ENCODE data around the gene BCAS4. TPM values are rescaled to one million over a fixed set of nuclear protein-coding genes. Genes with fewer than 3 reads are reported as not detected.

Gene BCAS4
- total RNA-seq, 1 donor from 2014 or later, result 8.9 TPM

GRCh38 chr20:50805349-50805684 is 10.5 kb downstream of the BCAS4 start:
- H3K36me3 Mint-ChIP-seq (ENCODE audit: insufficient read depth), result peaks cover 3% of the 10 kb centered on the region
- no peak overlapping the region for H3K4me3 Mint-ChIP-seq (ENCODE audit: low read depth)
- peaks cover 3% of the 10 kb centered on the region for H3K9me3 Mint-ChIP-seq (ENCODE audit: low read depth)
- no peaks in the 10 kb centered on the region for H3K4me1 Mint-ChIP-seq (ENCODE audit: low read depth)
- TF ChIP-seq, protein P1, sequence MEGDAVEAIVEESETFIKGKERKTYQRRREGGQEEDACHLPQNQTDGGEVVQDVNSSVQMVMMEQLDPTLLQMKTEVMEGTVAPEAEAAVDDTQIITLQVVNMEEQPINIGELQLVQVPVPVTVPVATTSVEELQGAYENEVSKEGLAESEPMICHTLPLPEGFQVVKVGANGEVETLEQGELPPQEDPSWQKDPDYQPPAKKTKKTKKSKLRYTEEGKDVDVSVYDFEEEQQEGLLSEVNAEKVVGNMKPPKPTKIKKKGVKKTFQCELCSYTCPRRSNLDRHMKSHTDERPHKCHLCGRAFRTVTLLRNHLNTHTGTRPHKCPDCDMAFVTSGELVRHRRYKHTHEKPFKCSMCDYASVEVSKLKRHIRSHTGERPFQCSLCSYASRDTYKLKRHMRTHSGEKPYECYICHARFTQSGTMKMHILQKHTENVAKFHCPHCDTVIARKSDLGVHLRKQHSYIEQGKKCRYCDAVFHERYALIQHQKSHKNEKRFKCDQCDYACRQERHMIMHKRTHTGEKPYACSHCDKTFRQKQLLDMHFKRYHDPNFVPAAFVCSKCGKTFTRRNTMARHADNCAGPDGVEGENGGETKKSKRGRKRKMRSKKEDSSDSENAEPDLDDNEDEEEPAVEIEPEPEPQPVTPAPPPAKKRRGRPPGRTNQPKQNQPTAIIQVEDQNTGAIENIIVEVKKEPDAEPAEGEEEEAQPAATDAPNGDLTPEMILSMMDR (IDR thresholded peaks at IDR 0.05; ENCODE audit: unreplicated experiment), result no peak
- DNase-seq (ENCODE audit: low spot score, unreplicated experiment), result no peak
- no peaks in the 10 kb centered on the region for H3K27me3 Mint-ChIP-seq
- H3K27ac Mint-ChIP-seq, result no peak overlapping the region

DNA sequence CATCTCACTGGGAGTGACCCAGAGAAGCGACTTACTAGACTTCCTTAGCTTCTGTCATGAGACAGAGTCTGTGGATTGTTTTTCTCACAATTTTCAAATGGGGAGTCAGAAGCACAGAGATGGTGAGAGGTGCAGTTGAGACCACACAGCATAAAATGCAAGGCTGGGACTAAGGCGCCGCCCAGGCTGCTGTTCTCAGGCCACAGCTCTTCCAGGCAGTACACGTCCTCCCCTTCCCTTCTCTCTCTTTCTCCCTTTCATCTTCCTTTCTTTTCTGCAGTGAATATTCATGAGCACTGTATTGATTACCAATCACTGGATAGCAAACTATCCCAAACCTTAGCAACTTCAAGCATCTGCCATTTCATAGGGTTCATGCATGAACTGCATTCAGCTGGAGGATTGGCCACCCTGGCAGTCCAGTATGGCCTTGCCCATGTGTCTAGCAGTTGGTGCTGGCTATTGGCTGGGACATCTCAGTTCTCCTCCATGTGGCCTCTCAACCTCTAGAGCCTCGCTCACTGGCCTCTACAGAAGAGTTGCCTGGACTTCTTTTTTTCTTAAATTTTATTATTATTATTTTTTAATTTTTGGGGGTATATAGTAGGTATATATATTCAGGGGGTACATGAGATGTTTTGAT is 11.4 kb downstream of the BCAS4 start:
- Mint-ChIP-seq H3K36me3 (ENCODE audit: insufficient read depth) (peaks cover 3% of the 10 kb centered on the region), H3K9me3 (ENCODE audit: low read depth) (peaks cover 3% of the 10 kb centered on the region), H3K4me3 (ENCODE audit: low read depth) (no peak overlapping the region), H3K27ac (no peak overlapping the region), H3K27me3 (no peaks in the 10 kb centered on the region), H3K4me1 (ENCODE audit: low read depth) (no peaks in the 10 kb centered on the region)
- DNase-seq (ENCODE audit: low spot score, unreplicated experiment), result no peak
- TF ChIP-seq, protein P1 (IDR thresholded peaks at IDR 0.05; ENCODE audit: unreplicated experiment), result no peak

- Mint-ChIP-seq H3K27ac (no peak overlapping the region), H3K9me3 (ENCODE audit: low read depth) (peaks cover 3% of the 10 kb centered on the region), H3K27me3 (no peaks in the 10 kb centered on the region), H3K36me3 (ENCODE audit: insufficient read depth) (peaks cover 4% of the 10 kb centered on the region), H3K4me1 (ENCODE audit: low read depth) (no peaks in the 10 kb centered on the region), H3K4me3 (ENCODE audit: low read depth) (no peak overlapping the region)
- DNase-seq (ENCODE audit: low spot score, unreplicated experiment), result no peak
- TF ChIP-seq, protein P1 (IDR thresholded peaks at IDR 0.05; ENCODE audit: unreplicated experiment), result no peak
Measured at GRCh38 chr20:50810063-50810462, 15.2 kb downstream of the BCAS4 start.

GRCh38 chr20:50810842-50811241 is 16.0 kb downstream of the BCAS4 start:
- no peak overlapping the region for H3K4me3 Mint-ChIP-seq (ENCODE audit: low read depth)
- H3K36me3 Mint-ChIP-seq (ENCODE audit: insufficient read depth), result peaks cover 4% of the 10 kb centered on the region
- peaks cover 3% of the 10 kb centered on the region for H3K9me3 Mint-ChIP-seq (ENCODE audit: low read depth)

DNA sequence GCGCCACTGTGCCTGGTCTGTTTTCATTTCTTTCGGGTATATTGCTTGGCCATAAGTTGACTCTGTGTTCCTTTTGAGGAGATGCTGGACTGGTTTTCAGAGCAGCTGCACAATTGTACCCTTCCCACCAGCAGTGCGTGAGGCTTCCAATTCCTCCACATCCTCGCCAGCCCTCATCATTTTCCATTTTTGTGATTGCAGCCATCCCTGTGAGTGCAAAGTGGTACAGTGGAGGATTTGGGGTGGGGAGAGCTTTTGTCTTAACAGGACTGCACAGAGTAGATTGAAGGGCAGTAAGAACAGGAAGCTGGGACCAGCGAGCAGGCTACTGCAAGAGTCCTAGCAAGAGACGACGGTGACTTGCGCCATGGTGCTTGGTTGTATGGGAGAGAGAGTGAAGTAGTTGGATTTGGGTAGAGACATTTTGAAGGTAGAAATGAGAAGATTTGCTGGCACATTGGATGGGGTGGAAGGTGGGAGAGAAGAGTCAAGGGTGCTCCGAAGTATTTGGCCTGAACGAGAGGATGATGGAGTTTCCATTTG is 18.3 kb downstream of the BCAS4 start:
- Mint-ChIP-seq H3K4me3 (ENCODE audit: low read depth) (no peak overlapping the region), H3K4me1 (ENCODE audit: low read depth) (peaks cover 3% of the 10 kb centered on the region), H3K9me3 (ENCODE audit: low read depth) (peaks cover 3% of the 10 kb centered on the region), H3K36me3 (ENCODE audit: insufficient read depth) (peaks cover 4% of the 10 kb centered on the region), H3K27ac (no peak overlapping the region), H3K27me3 (no peaks in the 10 kb centered on the region)
- TF ChIP-seq, protein P1 (IDR thresholded peaks at IDR 0.05; ENCODE audit: unreplicated experiment), result no peak
- DNase-seq (ENCODE audit: low spot score, unreplicated experiment), result no peak

More at GRCh38 chr20:50810842-50811241, 16.0 kb downstream of the BCAS4 start:
- Mint-ChIP-seq H3K4me1 (ENCODE audit: low read depth) (peaks cover 3% of the 10 kb centered on the region), H3K27me3 (no peaks in the 10 kb centered on the region), H3K27ac (no peak overlapping the region)
- TF ChIP-seq, protein P1 (IDR thresholded peaks at IDR 0.05; ENCODE audit: unreplicated experiment), result no peak
- no peak for DNase-seq (ENCODE audit: low spot score, unreplicated experiment)

Data from progenitor cell of endocrine pancreas (in vitro differentiated cells).